ENCODE results near the gene DKC1. TPM values are rescaled to one million over a fixed set of nuclear protein-coding genes. Genes with fewer than 3 reads are reported as not detected.

Gene DKC1
- total and polyA plus RNA-seq, 2 of the 4 experiments (the other 2 are of a cell fraction) = 49.9 to 63.8 TPM

DNA sequence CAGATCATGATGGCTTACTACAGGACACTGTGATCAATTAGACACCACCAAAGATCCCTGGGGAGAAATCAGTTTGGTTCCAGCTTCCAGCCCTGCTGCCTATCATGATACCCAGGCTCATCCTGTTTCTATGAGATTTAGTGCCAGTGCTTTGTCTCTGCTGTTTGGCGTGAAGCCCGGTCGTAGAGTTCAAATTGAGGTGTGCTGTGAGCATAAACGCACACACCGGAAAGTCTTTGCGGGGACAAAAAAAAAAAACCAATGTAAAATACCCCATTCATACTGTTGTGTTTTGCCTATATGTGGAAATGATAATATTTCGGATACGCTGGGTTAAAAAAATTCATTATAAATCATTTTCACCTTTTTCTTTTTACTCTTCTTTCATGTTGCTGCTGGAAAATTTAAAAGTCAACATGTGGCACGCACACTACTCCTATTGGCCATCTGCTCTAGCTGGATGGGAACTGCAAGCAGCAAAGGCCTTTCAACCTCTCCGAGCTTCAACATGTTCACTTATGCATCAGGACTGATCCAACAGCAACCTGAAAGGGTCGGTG, 607 bp upstream of the DKC1 start:
- dilution Hi-C loops (cut with HindIII; ENCODE audit: low sequenced_read_pairs, unreplicated experiment) (no loop called here), intact Hi-C loops (cut with micrococcal nuclease) (loop anchor here (1.0 kb wide), 1 partner anchor 39 kb away; no protein-coding TSS in a partner anchor), in situ Hi-C loops (cut with MboI; ENCODE audit: low sequenced_read_pairs) (no loop called here)
- H3K27ac ChIP-seq (ENCODE audit: insufficient read depth, low read length) = peak overlapping the region; percentile 95
- H3K23ac ChIP-seq (ENCODE audit: low read depth, low read length) = peak overlapping the region; percentile 41; the same call in 1 of the 2 replicates
- ChIA-PET POLR2A (ENCODE audit: unreplicated experiment) (no interaction called here), CTCF (interaction anchor here (1.9 kb wide), 1 partner anchor 13 kb away, joined by 4 read pairs; no protein-coding TSS in a partner anchor)
- H3K18ac ChIP-seq (ENCODE audit: low read depth, low read length) = peak overlapping the region; percentile 78; the same call in 1 of the 2 replicates
- peak overlapping the region; percentile 94 for H2BK5ac ChIP-seq (ENCODE audit: low read depth, low read length, poor library complexity, severe bottlenecking)
- WGBS, 2 experiments (ENCODE audit: extremely low coverage in 2 of 2, insufficient read length in 1 of 2) = 60% methylated on average over 1 of the region's 11 CpGs; no CpG with 5 or more reads in 1 of the 2 experiments
- H3K14ac ChIP-seq (replicated peaks; ENCODE audit: low read depth, low read length) = peak overlapping the region; percentile 92
- H2AK5ac ChIP-seq (ENCODE audit: low read depth, low read length) = 0 out of 2 replicates have a peak overlapping the region, but pooled peaks have one; percentile 72
- ATAC-seq (ENCODE audit: low read depth) = no peak
- H4K8ac ChIP-seq (ENCODE audit: low read depth in 2 of 2, low read length in 2 of 2) = peak overlapping the region; percentile 75 to 99
- H3K4me1 ChIP-seq (ENCODE audit: control insufficient read depth, insufficient read depth, low read length) = no peaks in the 10 kb centered on the region
- no peaks in the 10 kb centered on the region for H3K27me3 ChIP-seq (ENCODE audit: control insufficient read depth, insufficient read depth, low read length)
- peak overlapping the region; percentile 93 for H4K91ac ChIP-seq (ENCODE audit: insufficient read depth, low read depth, low read length)
- H4K20me1 ChIP-seq (ENCODE audit: insufficient read depth, low read length) = no peaks in the 10 kb centered on the region; the same call in 1 of the 2 replicates
- TF ChIP-seq, protein P1, sequence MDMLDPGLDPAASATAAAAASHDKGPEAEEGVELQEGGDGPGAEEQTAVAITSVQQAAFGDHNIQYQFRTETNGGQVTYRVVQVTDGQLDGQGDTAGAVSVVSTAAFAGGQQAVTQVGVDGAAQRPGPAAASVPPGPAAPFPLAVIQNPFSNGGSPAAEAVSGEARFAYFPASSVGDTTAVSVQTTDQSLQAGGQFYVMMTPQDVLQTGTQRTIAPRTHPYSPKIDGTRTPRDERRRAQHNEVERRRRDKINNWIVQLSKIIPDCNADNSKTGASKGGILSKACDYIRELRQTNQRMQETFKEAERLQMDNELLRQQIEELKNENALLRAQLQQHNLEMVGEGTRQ (IDR thresholded peaks at IDR 0.05; ENCODE audit: low read depth, low read length) = no peak
- TF ChIP-seq RAD21 (IDR thresholded peaks at IDR 0.05; ENCODE audit: low read length) = no peak
- no peak for TF ChIP-seq MXI1 (IDR thresholded peaks at IDR 0.05; ENCODE audit: borderline replicate concordance, low read depth, low read length)
- no peak for TF ChIP-seq CHD1 (IDR thresholded peaks at IDR 0.05; ENCODE audit: low read depth, low read length)
- no peak for TF ChIP-seq MAFK (IDR thresholded peaks at IDR 0.05; ENCODE audit: low read depth, low read length)
- TF ChIP-seq POLR2A (IDR thresholded peaks at IDR 0.05; ENCODE audit: low read depth, low read length) = no peak
- TF ChIP-seq CEBPB (IDR thresholded peaks at IDR 0.05; ENCODE audit: low read depth, low read length) = no peak
- TF ChIP-seq SMC3 (IDR thresholded peaks at IDR 0.05; ENCODE audit: low read depth, low read length) = no peak
- TF ChIP-seq NFE2L2 (IDR thresholded peaks at IDR 0.05; ENCODE audit: low read depth, low read length) = no peak
- TF ChIP-seq RCOR1 (IDR thresholded peaks at IDR 0.05; ENCODE audit: insufficient replicate concordance, low read length) = no peak
- H4K5ac ChIP-seq (ENCODE audit: low read depth, low read length) = peak overlapping the region; percentile 89
- peak overlapping the region; percentile 66 for H2AK9ac ChIP-seq (replicated peaks; ENCODE audit: low read depth, low read length, poor library complexity)
- H3K56ac ChIP-seq (ENCODE audit: extremely low read depth, insufficient read depth, low read length) = peak overlapping the region; percentile 95; the same call in 1 of the 2 replicates
- peak overlapping the region; percentile 48; the same call in 1 of the 2 replicates for H2BK120ac ChIP-seq (ENCODE audit: low read depth, low read length)
- H3K36me3 ChIP-seq (ENCODE audit: control insufficient read depth, insufficient read depth, low read length) = peaks cover 9% of the 10 kb centered on the region
- H3K9me1 ChIP-seq (ENCODE audit: insufficient read depth, low read length) = no peaks in the 10 kb centered on the region
- no peak for DNase-seq
- H2BK20ac ChIP-seq (ENCODE audit: low read depth, low read length) = peak overlapping the region; percentile 51; the same call in 1 of the 2 replicates
- no peaks in the 10 kb centered on the region for H3K9me3 ChIP-seq (ENCODE audit: control insufficient read depth, insufficient read depth, low read length)
- BruUV-seq (replicated peaks) = no TSS peak
- peak overlapping the region; percentile 95 for H3K9ac ChIP-seq (ENCODE audit: low read depth, low read length)
- H3K79me1 ChIP-seq (ENCODE audit: low read depth in 1 of 2, low read length in 2 of 2) = peaks cover 10 to 14% of the 10 kb centered on the region in 2 experiments; a peak in 3 of 4 replicates
- peak overlapping the region; percentile 82 for H3K4ac ChIP-seq (ENCODE audit: low read depth, low read length)
- H2BK15ac ChIP-seq (ENCODE audit: low read depth, low read length) = 0 out of 3 replicates have a peak overlapping the region, but pooled peaks have one; percentile 59
- peak overlapping the region; percentile 94 for H2AFZ ChIP-seq (replicated peaks; ENCODE audit: low read length, poor library complexity)
- peak overlapping the region; percentile 64 for H3K4me3 ChIP-seq (ENCODE audit: insufficient read depth, low read depth, low read length)
- peak overlapping the region; percentile 86 for H3K4me2 ChIP-seq (ENCODE audit: low read depth, low read length)
